Esophagus squamous epithelium (tissue), 5 donors: Measurements from ENCODE around the gene HTR3B. TPM values are rescaled to one million over a fixed set of nuclear protein-coding genes. Genes with fewer than 3 reads are reported as not detected.

Source experiments
- DNase-seq: peaks from one replicate; lab custom pipeline; 2025; lab: John Stamatoyannopoulos, UW
- H3K27ac ChIP-seq, 4 donors: fragments of 200-600 bp; sonication (generic); one replicate each; pipeline ENCODE4 v1.5.1; 2016 to 2019; ENCODE audit warnings: mild to moderate bottlenecking in 1 of 4
- H3K27me3 ChIP-seq, 4 donors: fragments of 200-600 bp; sonication (generic); 1 replicate in 3 of 4; 2 replicates in 1 of 4; pipeline versions ENCODE4 v1.5.1 to v1.6.0; 2017 to 2021; ENCODE audit warnings: antibody characterized with exemption in 1 of 4
- H3K36me3 ChIP-seq, 3 donors: fragments of 200-600 bp; sonication (generic); one replicate each; pipeline ENCODE4 v1.5.1; 2016 to 2019
- H3K4me1 ChIP-seq, 3 donors: fragments of 200-600 bp; sonication (generic); one replicate each; pipeline ENCODE4 v1.5.1; 2017 to 2019
- H3K4me3 ChIP-seq, 4 donors: fragments of 200-600 bp; sonication (generic); 1 replicate in 3 of 4; 2 replicates in 1 of 4; pipeline ENCODE4 v1.5.1; 2016 to 2019; ENCODE audit warnings: mild to moderate bottlenecking in 2 of 4, moderate library complexity in 1 of 4
- H3K9me3 ChIP-seq, 3 donors: fragments of 200-600 bp; sonication (generic); one replicate each; pipeline ENCODE4 v1.5.1; 2016 to 2019
- CTCF ChIP-seq, 6 experiments: fragments of 450-650 bp in 4 of 6; fragments of 200-600 bp in 2 of 6; sonication (generic) in 2 of 6; IDR thresholded peaks; one replicate each; pipeline ENCODE4 v1.5.1; 2016 to 2019; ENCODE audit warnings: antibody characterized with exemption in 6 of 6, mild to moderate bottlenecking in 4 of 6, moderate library complexity in 4 of 6
- POLR2A ChIP-seq, 4 donors: fragments of 450-650 bp; IDR thresholded peaks; one replicate each; pipeline ENCODE4 v1.6.1; 2017; ENCODE audit warnings: antibody characterized with exemption in 4 of 4, mild to moderate bottlenecking in 4 of 4, moderate library complexity in 3 of 4
- WGBS, 2 donors: methylation state at CpG; one replicate each; pipeline ENCODE4 v1.1.5; 2018; 5-methylcytosine and 5-hydroxymethylcytosine counted together
- intact Hi-C: fragments of 100-400 bp; cut with DNase I; formaldehyde crosslinking; loops from one replicate; pipeline ENCODE4 v1.15.0; 2022
- total RNA-seq, 4 donors: library from RNA; depleted of rRNA; stranded (reverse); fragments of >200 nt; gene quantifications; one replicate each; pipeline ENCODE4 v1.1.0, GENCODE V29; 2016
- donor health status: DM: yes; HTN: yes; CAD: no.

The HTR3B gene
- total RNA-seq, 4 donors from 2014 or later: 0.15 to 0.64 (median 0.19) TPM; not detected in 1

GRCh38 chr11:113971506-113972195 is 67.1 kb downstream of the HTR3B start:
- H3K4me3 ChIP-seq: no peak overlapping the region
- H3K27me3 ChIP-seq: peaks cover 0 to 32% (median 0%) of the 10 kb centered on the region in 4 donors
- 72 to 75% methylated on average over 11 to 15 of the region's 15 CpGs for WGBS, 2 donors
- intact Hi-C loops: no loop called here
- no peak overlapping the region for H3K27ac ChIP-seq
- no peak for TF ChIP-seq CTCF (IDR thresholded peaks at IDR 0.05)
- no peak for TF ChIP-seq POLR2A (IDR thresholded peaks at IDR 0.05)
- peaks cover 0 to 9% (median 0%) of the 10 kb centered on the region in 3 donors for H3K4me1 ChIP-seq
- DNase-seq: no peak
- H3K36me3 ChIP-seq: no peaks in the 10 kb centered on the region
- H3K9me3 ChIP-seq: no peaks in the 10 kb centered on the region

- no peak within 1 kb of the TSS for H3K27ac ChIP-seq
- no peak within 1 kb of the TSS for H3K4me3 ChIP-seq
- no peak for DNase-seq
- H3K4me1 ChIP-seq: peaks cover 0 to 9% (median 0%) of the 10 kb centered on the region in 3 donors
- no peaks in the 10 kb centered on the region for H3K36me3 ChIP-seq
- peaks cover 0 to 48% (median 0%) of the 10 kb centered on the region in 4 donors for H3K27me3 ChIP-seq
- whole genome bisulfite sequencing, 2 donors: 22 to 23% methylated on average over 4 to 5 of the region's 12 CpGs
- TF ChIP-seq CTCF (IDR thresholded peaks at IDR 0.05) (no peak), POLR2A (IDR thresholded peaks at IDR 0.05) (no peak)
- intact Hi-C loops: no loop called here
- no peaks in the 10 kb centered on the region for H3K9me3 ChIP-seq
Observed at GRCh38 chr11:113974741-113975470, 70.3 kb downstream of the HTR3B start, which contains the start of gene HTR3A. TSS of gene HTR3A (plus strand) at chr11:113975108. CDS start at chr11:113975326, 218 bp downstream.

GRCh38 chr11:113977071-113977490 is 72.5 kb downstream of the HTR3B start:
- Histone ChIP-seq H3K9me3 (no peaks in the 10 kb centered on the region), H3K4me3 (no peak overlapping the region), H3K4me1 (peaks cover 0 to 9% (median 0%) of the 10 kb centered on the region in 3 donors), H3K36me3 (no peaks in the 10 kb centered on the region), H3K27me3 (peaks cover 0 to 49% (median 0%) of the 10 kb centered on the region in 4 donors), H3K27ac (no peak overlapping the region)
- WGBS, 2 donors: 49 to 61% methylated on average over 4 of the region's 4 CpGs
- no peak for TF ChIP-seq POLR2A (IDR thresholded peaks at IDR 0.05)
- TF ChIP-seq CTCF (IDR thresholded peaks at IDR 0.05): no peak
- intact Hi-C loops: no loop called here
- no peak for DNase-seq

GRCh38 chr11:113977701-113978100 is 73.1 kb downstream of the HTR3B start:
- DNase-seq: no peak
- H3K9me3 ChIP-seq: no peaks in the 10 kb centered on the region
- 65 to 87% methylated on average over 7 to 11 of the region's 11 CpGs for WGBS, 2 donors
- intact Hi-C loops: no loop called here
- H3K27me3 ChIP-seq: peaks cover 0 to 49% (median 0%) of the 10 kb centered on the region in 4 donors
- H3K4me1 ChIP-seq: peaks cover 0 to 9% (median 0%) of the 10 kb centered on the region in 3 donors
- no peaks in the 10 kb centered on the region for H3K36me3 ChIP-seq
- TF ChIP-seq CTCF (IDR thresholded peaks at IDR 0.05) (no peak), POLR2A (IDR thresholded peaks at IDR 0.05) (no peak)
- H3K27ac ChIP-seq: no peak overlapping the region
- no peak overlapping the region for H3K4me3 ChIP-seq

- 31 to 33% methylated on average over 1 of the region's 1 CpG for WGBS, 2 donors
- Histone ChIP-seq H3K36me3 (no peaks in the 10 kb centered on the region), H3K27me3 (peaks cover 0 to 54% (median 0%) of the 10 kb centered on the region in 4 donors), H3K9me3 (no peaks in the 10 kb centered on the region), H3K4me3 (no peak overlapping the region), H3K4me1 (peaks cover 0 to 9% (median 0%) of the 10 kb centered on the region in 3 donors), H3K27ac (no peak overlapping the region)
- DNase-seq: no peak
- no peak for TF ChIP-seq POLR2A (IDR thresholded peaks at IDR 0.05)
- TF ChIP-seq CTCF (IDR thresholded peaks at IDR 0.05): no peak
- intact Hi-C loops: no loop called here
Observed at GRCh38 chr11:113979431-113979830, 74.8 kb downstream of the HTR3B start.
